PC-3 (cell line): ENCODE data around the gene SH3GL3.

Source experiments
- CTCF ChIP-seq: fragments of 300-600 bp; sonication (generic); conservative IDR thresholded peaks from 2 replicates; pipeline ENCODE4 v1.5.1; 2017; ENCODE audit warnings: antibody characterized with exemption, low read depth, mild to moderate bottlenecking, low read length
- EZH2 ChIP-seq: fragments of 300-600 bp; sonication (generic); IDR thresholded peaks from one replicate; pipeline ENCODE4 v1.6.1; 2017; ENCODE audit warnings: antibody characterized with exemption, mild to moderate bottlenecking, low read length; ENCODE audit not compliant: unreplicated experiment
- EZH2phosphoT487 ChIP-seq: fragments of 300-600 bp; sonication (generic); IDR thresholded peaks from 2 replicates; pipeline ENCODE4 v1.6.1; 2018; ENCODE audit warnings: mild to moderate bottlenecking, antibody characterized with exemption, low read length, borderline replicate concordance

GRCh38 chr15:83472151-83472550, 25.0 kb downstream of the SH3GL3 start:
- no peak for TF ChIP-seq CTCF
- no peak for TF ChIP-seq EZH2
- no peak for TF ChIP-seq EZH2phosphoT487
